ENCODE measurements around the gene ADARB2.
"Not testable (repeated sequence)": the region's sequence is repeated elsewhere in the genome, so short reads cannot be mapped to it uniquely, and the experiment has no call there.

ADARB2 gene

DNA sequence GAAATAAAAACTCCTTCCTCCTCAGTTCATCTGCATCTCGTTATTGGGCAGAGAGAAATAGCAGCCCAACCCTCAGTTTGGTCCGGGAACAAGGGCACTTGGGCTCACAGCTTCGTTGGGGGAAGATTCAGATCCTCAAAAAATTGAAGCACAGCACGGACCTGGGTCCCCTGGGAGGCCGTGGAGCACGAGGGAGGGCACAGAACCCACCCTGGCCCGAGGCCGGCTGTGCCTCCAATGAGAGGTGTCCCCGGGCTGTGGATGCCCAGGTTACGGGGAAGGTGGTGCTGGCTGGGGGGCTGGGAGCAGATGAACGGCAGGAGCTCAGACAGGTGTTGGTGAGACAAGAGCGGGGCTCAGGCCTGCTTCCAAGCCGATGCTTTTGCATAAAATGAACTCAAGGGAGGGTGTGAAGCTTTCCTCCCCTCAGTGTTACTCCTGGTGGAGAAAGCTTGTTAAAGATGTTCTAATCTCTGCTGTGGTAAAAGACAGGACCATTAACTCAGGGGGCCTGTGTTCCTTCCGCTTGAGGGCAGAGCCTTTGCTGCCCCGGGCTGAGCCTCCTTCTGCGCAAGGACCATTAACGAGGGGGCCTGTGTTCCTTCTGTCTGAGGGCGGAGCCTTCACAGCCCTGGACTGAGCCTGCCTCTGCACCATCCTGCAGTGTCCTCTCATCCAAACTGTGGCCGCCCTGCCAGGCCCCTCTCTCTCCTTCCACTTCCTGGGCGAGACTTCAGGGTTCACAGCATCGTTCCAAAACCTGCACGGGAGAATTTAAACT, 302.2 kb downstream of the ADARB2 start:
- no peak for DNase-seq (ENCODE audit: low read depth, low spot score)

DNA sequence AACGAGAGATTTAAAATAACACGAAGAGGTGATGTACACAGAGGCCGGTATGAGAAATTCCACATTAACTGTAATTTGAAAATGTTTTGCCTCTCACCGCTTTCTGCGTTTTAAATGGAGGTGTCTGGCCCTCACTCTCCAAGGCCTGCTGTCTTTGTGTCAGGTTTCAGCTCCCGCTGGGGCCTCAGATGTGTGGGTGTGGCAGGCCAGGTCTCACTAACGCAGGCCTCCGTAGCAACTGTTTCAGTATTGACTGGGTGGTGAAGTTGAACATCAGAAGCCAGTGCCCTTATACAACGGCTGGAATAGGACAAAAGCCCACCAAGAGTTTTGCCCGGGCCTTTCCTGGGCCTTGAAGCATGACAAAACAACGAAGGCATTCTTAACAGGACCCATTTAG, 303.1 kb downstream of the ADARB2 start:
- no peak for DNase-seq (ENCODE audit: low read depth, low spot score)

DNA sequence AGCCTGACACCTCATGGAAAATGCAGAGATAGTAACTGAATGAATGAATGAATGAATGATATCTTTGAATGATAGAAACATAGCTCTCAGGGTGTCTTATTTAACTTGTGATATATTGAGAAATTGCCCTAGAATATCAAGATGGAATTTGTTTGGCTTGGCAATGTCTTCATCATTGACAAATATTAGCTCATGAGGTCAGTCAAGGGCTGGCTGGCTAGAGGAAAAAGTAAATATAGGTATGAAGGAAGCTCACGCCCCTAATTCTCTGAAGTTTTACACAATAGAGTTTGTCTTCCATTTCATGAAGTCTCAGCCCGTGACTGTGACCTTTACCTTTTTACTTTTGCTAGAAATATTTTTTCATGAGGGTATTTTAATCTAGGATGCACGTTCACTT, 305.2 kb downstream of the ADARB2 start:
- no peak for DNase-seq (ENCODE audit: low read depth, low spot score)

- DNase-seq (ENCODE audit: low read depth, low spot score), result no peak
These were observed 306.1 kb downstream of the ADARB2 start for GRCh38 chr10:1431229-1431628.

- not testable (repeated sequence) for DNase-seq (ENCODE audit: low read depth, low spot score)
These were observed 309.7 kb downstream of the ADARB2 start for GRCh38 chr10:1427521-1428186.

- no peak for DNase-seq (ENCODE audit: low read depth, low spot score)
These were observed 310.5 kb downstream of the ADARB2 start for GRCh38 chr10:1426786-1427185.

DNA sequence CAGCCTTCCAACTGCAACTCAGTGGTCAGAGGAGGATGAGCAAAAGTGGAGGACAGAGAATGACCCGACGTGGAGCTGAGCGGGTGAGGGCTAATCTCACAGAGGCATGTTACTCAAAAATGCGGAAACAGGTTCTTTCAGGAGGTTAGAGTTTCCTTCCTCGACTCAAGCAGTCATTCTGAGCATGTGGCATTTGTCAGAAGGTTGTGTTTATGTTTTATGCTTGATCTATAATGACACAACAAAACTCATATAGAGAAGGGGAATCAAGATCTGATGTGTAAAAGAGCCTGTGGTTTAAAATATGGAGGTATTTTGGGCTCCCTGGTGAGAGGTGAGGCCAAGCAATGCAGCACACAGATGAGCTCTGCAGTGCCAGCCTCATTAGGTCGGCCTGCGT, 311.4 kb downstream of the ADARB2 start:
- DNase-seq (ENCODE audit: low read depth, low spot score), result no peak

DNA sequence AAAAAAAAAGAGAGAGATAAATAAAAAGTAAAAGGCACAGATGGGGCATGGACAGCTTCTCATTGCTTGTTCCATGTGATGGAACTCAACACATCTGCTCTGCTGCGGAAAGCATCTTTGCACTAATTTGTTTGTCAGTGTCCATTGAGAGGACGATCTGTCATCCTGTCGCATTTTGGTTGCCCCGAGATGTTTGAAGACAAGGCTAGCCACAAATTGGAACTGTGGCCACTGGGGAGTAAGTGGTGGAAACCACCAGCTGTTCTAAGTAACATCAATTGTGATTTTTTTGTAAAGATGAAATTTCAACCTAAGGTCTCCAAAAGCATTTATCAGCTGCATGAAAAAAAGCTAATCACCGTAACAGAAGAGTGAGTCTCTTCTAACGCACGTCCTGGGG, 312.7 kb downstream of the ADARB2 start:
- no peak for DNase-seq (ENCODE audit: low read depth, low spot score)

GRCh38 chr10:1423676-1424253, 313.6 kb downstream of the ADARB2 start:
- DNase-seq (ENCODE audit: low read depth, low spot score), result no peak

DNA sequence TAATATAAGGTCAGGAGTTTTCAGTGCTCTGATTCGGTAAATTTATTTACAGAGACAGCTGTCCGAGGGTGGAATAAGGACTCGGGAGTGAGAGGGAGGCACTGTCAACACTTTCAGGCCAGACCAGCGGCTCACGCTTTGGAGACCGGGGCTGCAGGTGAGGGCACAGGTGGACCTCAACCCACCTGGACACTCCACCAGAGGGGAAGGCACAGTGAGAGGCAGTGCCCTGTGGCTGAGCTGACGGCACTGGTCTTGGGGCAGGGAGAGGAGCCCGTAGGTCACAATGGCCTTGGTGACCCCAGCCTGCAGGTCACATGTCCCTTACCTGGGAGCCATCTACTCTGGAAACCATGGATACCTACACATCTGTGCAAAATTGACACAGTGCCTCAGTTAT, 315.1 kb downstream of the ADARB2 start:
- DNase-seq (ENCODE audit: low read depth, low spot score), result no peak

DNA sequence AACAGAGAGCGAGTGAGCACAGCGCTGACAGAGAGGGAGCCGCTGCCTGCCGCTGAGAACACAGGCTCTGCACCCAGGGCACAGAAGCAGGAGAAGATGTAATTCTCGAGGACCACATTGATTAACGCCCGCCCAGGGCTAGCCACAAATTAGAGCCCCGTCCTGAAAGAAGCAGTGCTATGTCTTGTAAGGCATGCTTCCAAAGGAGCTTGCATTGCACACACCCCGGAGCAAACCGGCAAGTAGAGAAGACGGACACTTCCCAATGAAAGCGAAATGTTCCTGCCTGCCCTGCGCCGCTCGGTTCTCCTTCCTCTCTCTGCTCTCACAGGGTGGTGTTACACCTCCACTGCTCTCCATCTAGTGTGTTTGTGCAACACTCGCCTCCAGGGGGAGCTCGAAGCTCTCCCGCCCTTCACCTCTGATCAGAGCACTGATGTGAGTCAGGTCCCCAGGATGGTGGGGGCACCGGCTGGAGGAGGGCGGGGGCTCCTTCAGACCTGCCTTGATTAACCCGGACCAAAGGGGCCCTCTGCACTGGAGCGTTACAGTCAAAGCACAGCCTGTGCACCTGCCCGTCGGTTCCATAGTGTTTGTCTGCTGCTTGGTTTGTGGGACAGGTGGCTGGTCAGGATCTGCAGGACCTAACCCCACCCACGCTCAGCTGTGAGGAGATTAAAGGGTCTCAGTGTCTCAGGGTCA, 316.5 kb downstream of the ADARB2 start:
- DNase-seq (ENCODE audit: low read depth, low spot score), result no peak

DNA sequence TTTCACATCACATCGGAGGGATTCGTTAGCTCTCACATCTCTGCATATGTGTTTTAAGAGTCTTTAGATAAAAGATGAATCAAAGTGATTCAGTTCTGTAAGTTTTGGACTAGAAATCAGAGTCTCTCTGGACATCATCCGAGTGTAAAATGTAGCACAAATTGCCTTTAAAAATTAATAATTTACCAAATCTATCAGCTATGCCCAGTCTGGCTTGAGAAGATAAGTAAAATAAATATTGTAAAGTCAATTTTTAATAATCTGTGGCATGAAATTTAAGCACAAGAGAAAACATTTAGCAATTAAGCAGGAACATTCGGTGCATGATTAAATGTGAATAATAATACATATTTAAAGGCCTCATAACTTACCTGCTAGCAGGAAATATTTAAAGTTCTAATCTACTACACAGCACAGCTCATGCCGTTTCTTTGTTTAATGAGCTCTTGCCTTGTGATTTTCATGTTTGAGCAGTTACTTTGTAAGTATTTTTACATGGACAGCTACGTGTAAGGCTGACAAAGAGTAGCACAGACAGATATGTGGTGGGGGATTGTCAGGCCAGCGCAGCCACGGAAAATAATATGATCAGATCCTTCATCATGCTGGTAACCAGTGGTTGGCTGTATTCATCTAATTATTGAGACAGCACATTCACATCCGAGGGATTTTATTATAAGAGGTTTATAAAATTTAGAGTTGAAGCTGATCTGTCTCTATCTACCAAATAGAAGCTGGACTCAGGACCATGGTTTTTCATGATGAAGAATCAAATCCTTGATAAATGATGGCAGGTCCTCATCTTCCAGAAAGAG, 317.3 kb downstream of the ADARB2 start:
- no peak for DNase-seq (ENCODE audit: low read depth, low spot score)

DNA sequence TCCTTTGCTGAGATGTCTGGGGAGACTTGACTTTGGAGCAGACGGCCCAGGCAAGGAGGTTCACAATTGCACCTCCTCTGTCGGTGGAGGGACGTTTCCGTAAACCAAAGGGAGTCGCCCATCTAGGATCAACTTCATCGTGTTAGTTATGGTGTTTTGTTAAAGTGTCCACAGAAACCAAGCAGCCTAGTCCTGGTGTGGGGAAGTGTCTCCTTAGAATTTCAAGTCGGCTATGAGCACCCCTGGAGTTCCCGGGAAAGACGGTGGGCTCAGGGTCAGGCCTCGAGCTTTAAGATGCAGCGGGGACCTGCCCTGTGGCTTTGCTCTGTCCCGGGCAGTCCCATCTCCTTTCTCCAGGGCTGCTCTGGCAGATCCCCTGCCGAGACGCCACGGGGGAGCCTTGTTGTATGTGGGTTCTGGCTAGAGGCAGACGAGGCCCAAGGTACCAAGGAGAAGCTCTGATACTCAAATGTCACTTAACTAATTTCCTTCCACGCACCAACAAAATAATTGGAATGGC, 319.2 kb downstream of the ADARB2 start:
- no peak for DNase-seq (ENCODE audit: low read depth, low spot score)

DNA sequence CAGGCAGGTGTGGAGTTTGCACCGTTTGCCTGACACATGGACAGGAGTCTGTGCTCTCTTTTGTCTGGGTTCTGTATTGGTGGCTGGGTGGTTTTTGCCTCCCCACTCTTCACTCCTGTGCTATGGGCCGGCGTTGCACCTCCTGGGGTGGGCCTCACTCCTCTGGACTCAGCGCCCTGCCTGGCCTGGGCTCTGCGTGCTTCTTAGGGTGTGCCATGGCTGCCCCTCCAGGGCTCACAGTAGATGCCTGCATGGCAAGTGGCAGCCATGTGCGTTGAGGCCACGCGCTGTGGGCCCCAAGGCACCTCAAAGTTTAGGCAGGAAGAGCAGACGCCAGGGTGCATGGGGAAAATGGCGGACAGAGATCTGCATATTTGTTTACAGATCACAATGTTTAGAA, 319.8 kb downstream of the ADARB2 start:
- no peak for DNase-seq (ENCODE audit: low read depth, low spot score)

DNA sequence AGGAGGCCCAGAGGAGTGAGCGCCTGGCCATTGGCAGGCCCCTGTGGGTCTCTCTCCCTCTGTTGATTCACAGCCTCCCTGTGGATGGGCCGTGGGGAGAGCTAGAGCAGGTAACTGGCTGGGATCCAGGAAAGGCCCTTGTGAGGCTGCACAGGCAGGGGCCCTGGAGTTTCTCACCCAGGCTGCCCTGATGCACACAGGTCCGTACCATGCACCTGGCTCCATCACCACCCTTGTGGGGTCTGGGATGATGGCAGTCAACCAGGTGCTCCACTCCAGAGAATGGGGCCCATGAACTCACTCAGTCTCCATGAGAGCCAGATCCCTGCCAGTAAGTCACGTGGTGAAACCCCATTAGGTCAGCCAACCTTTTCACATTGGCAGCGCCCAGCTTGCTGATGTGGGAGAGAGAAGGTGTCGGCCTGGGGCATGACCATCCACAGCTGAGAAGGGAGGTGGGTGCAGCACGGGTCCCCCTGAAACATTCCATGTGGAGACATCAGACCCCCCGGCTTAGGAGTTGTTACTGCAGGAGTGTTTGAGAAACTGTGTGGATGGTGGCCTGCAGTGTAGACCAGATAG, 320.8 kb downstream of the ADARB2 start:
- no peak for DNase-seq (ENCODE audit: low read depth, low spot score)

GRCh38 chr10:1414893-1415292, 322.4 kb downstream of the ADARB2 start:
- no peak for DNase-seq (ENCODE audit: low read depth, low spot score)

DNA sequence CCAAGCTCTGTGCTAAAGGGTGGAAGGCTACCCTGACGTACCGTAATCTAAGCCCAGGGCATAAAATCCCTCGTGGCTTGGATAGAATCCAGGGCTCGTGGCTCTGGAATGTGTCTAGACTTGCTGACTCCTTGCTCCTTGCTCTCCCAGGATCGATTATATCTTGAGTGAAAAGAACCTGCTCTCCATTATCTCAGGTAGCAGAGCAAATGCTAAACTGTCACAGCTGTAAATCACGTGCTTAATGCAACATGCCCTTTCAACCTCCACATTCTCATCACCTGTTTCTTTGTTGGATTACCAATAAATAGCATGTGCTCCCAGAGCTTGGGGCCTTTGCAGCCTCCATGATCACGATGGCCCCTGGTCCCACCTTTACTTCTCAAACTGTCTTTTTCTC, 323.0 kb downstream of the ADARB2 start:
- not testable (repeated sequence) for DNase-seq (ENCODE audit: low read depth, low spot score)

GRCh38 chr10:1413823-1414222, 323.5 kb downstream of the ADARB2 start:
- DNase-seq (ENCODE audit: low read depth, low spot score), result no peak

GRCh38 chr10:1413256-1413655, 324.1 kb downstream of the ADARB2 start:
- DNase-seq (ENCODE audit: low read depth, low spot score), result no peak

DNA sequence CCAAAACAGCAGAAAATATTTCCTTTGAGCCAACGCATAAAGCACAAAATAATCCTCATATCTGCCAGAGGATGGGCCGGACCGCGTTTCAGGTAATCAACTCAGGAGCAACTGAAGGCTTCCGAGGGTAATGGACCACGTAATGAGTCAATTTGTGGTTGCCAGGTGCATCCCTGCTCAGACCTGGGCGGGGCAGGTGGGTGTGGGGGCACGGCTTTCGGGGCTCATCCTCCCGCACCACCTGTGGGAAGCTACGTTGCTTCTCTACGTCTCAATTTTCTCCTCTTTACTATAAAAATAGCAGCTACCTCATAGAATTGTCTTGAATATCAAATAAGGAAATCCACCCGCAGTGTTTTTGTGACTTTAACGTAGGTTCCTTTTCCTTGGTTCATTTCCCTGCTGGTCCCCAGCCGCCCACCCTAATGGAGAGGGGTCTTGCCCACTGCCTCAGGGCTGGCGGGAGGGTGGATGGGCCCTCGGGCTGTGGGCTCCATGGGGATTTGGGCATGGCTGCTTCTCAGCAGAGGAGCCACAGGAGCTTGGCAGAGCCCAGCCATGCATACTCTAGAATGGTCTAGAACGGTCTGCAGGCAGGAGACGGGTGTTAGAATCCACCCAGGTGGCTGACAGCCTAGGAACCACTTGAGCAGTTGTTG, 324.7 kb downstream of the ADARB2 start:
- no peak for DNase-seq (ENCODE audit: low read depth, low spot score)

All from smooth muscle cell of the brain vasculature (primary cell).